Activated CD8-positive, alpha-beta memory T cell treated with anti-CD3 and anti-CD28 coated beads, Interleukin-2, amount 10 ng/mL, durations not matched to agents 7 days and 5 days (primary cell): ENCODE results near the gene DLGAP5. TPM values are rescaled to one million over a fixed set of nuclear protein-coding genes. Genes with fewer than 3 reads are reported as not detected.
A peak's percentile ranks its signal among the peaks of the same experiment; 100 is the strongest.

ENCODE experiments used
- ATAC-seq: fragments of 150-1000 bp; cut with Tn5 transposase; one replicate; pipeline ENCODE4 v1.10.0; 2021; ENCODE audit warnings: moderate library complexity
- CTCF ChIA-PET: fragments of 350-600 bp; sonication (Branson Sonifier 250); formaldehyde crosslinking; loops from one replicate; lab custom pipeline; 2021; ENCODE audit warnings: antibody characterized with exemption; lab: Charles Lee
- DNase-seq: peaks from one replicate; pipeline ENCODE4 v3.0.0-alpha.2; 2020
- H3K27ac Mint-ChIP-seq: one replicate; pipeline ENCODE4 v1.8.0; 2021; ENCODE audit warnings: mild to moderate bottlenecking, mixed read lengths
- H3K27me3 Mint-ChIP-seq: one replicate; pipeline ENCODE4 v1.8.0; 2021; ENCODE audit warnings: mixed read lengths
- H3K36me3 Mint-ChIP-seq: one replicate; pipeline ENCODE4 v1.8.0; 2021; ENCODE audit warnings: mild to moderate bottlenecking, mixed read lengths
- H3K4me1 Mint-ChIP-seq: one replicate; pipeline ENCODE4 v1.8.0; 2021; ENCODE audit warnings: mixed read lengths
- H3K4me3 Mint-ChIP-seq: one replicate; pipeline ENCODE4 v1.8.0; 2021; ENCODE audit warnings: mild to moderate bottlenecking, moderate library complexity, mixed read lengths
- H3K9me3 Mint-ChIP-seq: one replicate; pipeline ENCODE4 v1.8.0; 2022; ENCODE audit warnings: low read depth, mixed read lengths
- total RNA-seq, 2 experiments: library from RNA; stranded (reverse); gene quantifications; one replicate each; pipeline ENCODE4 v1.2.3, GENCODE V29; 2021

The DLGAP5 gene
- total RNA-seq, 2 experiments from 2014 or later = 98.8 to 116 TPM

DNA sequence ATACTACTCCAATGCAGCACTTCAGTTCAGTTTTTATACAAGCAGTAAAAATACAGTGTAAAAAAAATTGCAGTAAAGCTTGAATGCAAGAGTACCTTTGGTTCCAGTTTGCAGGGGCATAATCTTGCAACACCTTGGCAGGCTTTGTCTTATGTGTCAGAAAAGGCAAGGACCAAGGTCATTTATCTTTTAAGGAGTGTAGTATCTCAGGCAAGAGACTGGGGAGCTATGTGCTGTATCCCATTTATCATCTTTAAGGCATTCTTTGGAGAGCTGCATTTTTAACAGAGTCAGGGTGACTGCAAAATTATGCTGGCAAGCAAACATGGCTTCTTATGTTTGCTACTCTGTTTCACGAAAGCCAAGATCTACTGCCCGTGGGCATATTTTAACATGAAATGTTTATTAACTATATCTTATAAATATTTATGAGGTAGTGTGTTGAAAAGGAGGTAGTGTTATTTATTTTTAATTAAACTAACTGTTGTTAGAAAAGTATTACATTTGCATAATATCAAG lies 14.8 kb upstream of the DLGAP5 start:
- Mint-ChIP-seq H3K27ac (no peak overlapping the region), H3K9me3 (no peaks in the 10 kb centered on the region), H3K27me3 (peaks cover 16% of the 10 kb centered on the region), H3K4me1 (no peaks in the 10 kb centered on the region), H3K36me3 (no peaks in the 10 kb centered on the region), H3K4me3 (no peak overlapping the region)
- DNase-seq = no peak
- CTCF ChIA-PET = no interaction called here
- ATAC-seq = no peak

DNA sequence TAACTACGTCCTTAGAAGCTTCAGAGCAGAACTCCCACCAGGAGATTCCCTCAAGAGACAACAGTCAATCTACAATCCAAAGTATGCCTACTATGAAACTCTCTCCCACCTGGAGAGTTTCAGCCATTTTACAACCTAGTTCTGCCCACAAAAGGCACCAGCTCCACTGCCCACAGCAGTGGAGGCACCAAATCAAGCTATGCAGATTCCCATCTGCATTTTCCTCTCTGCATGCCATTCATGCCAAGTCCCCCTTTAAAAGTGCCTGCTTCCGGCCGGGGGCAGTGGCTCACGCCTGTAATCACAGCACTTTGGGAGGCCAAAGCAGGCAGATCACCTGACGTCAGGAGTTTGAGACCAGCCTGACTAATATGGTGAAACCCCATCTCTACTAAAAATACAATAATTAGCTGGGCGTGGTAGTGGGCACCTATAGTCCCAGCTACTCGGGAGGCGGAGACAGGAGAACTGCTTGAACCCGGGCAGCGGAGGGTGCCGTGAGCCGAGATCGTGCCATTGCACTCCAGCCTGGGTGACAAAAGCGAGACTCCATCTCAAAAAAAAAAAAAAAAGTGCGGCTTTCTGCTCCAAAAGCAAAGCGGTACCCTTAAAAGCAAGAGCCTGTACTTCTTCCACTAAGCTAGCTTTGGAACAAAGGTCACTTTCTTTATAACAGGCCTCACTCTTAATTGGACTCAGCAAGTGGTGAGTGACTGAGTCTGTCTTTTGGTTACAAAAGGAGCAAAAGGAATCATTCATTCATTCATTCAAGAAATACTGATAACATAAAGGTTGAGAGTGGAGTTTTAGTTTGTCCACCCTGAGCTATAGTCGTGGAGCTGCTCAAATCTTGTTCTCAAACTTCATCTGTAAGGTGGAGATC lies 10.1 kb upstream of the DLGAP5 start:
- H3K4me3 Mint-ChIP-seq = no peak overlapping the region
- H3K9me3 Mint-ChIP-seq = no peaks in the 10 kb centered on the region

DNA sequence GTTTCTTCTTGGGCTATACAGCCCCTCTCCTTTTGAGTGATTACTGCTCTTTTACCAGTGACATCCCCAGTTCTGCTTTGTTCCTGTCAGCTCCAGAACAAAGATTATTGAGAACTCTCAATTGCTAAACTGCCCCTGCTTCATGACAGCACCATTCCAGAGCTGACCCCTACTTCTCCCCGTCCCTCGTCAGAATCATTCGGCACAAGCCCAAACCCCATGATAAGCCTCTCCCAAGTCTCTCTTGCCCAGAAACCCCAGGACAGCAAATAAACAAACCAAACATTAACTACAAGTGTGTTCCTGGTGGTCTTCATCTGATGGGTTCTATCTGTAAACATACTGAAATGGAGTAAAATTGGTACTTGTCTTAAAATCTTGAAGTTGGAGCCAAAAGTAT lies 9.3 kb upstream of the DLGAP5 start:
- no peak overlapping the region for H3K4me3 Mint-ChIP-seq
- no peak for ATAC-seq
- no peak overlapping the region for H3K27ac Mint-ChIP-seq
- H3K9me3 Mint-ChIP-seq = no peaks in the 10 kb centered on the region
- peaks cover 18% of the 10 kb centered on the region for H3K27me3 Mint-ChIP-seq
- no peak for DNase-seq
- CTCF ChIA-PET = no interaction called here
- H3K36me3 Mint-ChIP-seq = no peaks in the 10 kb centered on the region
- H3K4me1 Mint-ChIP-seq = no peaks in the 10 kb centered on the region

More for the DNA sequence above, 10.1 kb upstream of the DLGAP5 start:
- peaks cover 19% of the 10 kb centered on the region for H3K27me3 Mint-ChIP-seq
- ATAC-seq = no peak
- H3K36me3 Mint-ChIP-seq = no peaks in the 10 kb centered on the region
- no peak overlapping the region for H3K27ac Mint-ChIP-seq
- CTCF ChIA-PET = interaction anchor here (1.5 kb wide), 1 partner anchor 12 kb away, joined by 5 read pairs; no protein-coding TSS in a partner anchor
- DNase-seq = no peak
- no peaks in the 10 kb centered on the region for H3K4me1 Mint-ChIP-seq

DNA sequence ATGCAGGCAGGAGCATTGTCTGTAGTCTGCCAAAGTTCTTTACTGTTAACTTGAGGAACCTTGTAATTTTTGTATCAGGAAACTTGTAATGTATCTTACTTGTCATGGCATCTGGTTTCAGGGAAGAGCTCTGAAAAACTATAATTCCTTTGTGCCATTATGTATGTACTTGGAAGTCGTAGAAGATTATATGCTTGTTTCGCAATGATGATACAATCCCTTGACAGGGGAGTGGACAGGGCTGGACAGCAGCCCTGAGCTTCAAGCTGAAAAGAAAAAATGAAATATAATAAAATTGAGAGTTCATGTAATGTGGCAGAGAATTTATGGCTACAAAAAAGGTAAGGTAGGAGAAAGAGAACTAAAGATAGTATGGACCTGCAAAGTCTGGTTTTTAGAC lies 7.4 kb upstream of the DLGAP5 start:
- DNase-seq (no peak), ATAC-seq (no peak)
- no peaks in the 10 kb centered on the region for H3K9me3 Mint-ChIP-seq
- no peak overlapping the region for H3K4me3 Mint-ChIP-seq
- no peaks in the 10 kb centered on the region for H3K36me3 Mint-ChIP-seq
- CTCF ChIA-PET = no interaction called here
- peaks cover 2% of the 10 kb centered on the region for H3K4me1 Mint-ChIP-seq
- H3K27ac Mint-ChIP-seq = no peak overlapping the region
- H3K27me3 Mint-ChIP-seq = peaks cover 18% of the 10 kb centered on the region

DNA sequence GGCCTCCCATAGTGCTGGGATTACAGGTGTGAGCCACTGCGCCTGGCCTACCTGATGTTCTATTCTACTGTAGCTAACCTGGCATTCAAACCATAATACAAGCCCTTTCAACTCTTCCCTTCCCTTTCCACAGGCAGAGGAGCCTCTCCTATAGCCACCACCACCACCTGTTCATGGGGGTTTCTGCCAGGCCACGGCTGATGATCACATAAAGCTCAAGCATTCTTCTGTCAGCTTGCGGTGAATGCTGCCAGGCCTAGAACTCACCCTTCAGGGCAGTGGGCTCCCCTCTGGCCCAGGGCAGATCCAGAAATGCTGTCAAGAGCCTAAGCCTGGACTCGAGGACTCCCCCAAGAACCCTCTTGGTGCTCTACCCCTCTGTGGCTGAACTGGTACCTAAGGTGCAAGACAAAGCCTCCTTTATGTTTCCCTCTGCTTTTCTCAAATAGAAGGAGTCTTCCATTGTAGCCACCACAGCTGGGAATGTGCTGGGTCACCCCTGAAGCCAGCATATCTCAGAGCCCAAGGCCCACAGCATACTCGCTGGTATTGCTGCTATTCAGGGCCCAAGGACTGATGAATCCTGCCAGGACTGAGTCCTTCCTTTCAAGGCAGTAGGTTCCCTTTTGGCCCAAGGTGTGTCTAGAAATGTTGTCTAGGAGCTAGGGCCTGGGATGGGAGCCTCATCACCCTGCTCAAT lies 3.4 kb upstream of the DLGAP5 start:
- DNase-seq (no peak), ATAC-seq (no peak)
- H3K9me3 Mint-ChIP-seq = no peaks in the 10 kb centered on the region
- CTCF ChIA-PET = interaction anchor here (0.5 to 1.7 kb wide), 3 partner anchors 22 to 142 kb away, joined by 3 read pairs; partner anchors contain the start of gene FBXO34
- H3K36me3 Mint-ChIP-seq = no peaks in the 10 kb centered on the region
- H3K4me1 Mint-ChIP-seq = peaks cover 18% of the 10 kb centered on the region
- H3K27ac Mint-ChIP-seq = no peak overlapping the region
- H3K4me3 Mint-ChIP-seq = no peak overlapping the region
- peaks cover 11% of the 10 kb centered on the region for H3K27me3 Mint-ChIP-seq

DNA sequence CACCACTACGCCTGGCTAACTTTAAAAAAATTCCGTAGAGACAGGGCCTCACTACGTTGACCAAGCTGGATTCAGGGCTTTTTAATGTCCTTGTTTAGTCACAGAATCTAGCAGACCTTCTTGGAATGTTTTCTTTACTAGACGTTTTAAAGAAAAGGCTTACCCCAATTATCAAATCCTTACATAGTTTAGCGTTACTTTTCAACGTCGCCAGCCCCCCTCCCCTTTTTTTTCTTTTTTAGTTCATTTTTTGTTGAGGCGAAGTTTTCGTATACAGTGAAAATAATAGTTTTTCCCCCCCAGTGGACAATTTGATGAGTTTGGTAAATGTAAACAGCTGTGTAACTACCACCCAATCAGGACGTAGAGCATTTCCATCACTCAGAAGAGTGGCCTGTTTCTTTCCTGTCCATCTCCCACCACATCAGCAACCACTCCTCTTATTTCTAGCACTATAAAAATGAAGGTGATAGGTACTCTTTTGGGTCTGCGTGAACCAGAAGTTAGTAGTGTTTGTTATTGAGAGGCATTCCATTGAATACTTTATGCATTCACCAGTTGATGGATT lies 753 bp upstream of the DLGAP5 start:
- no peaks in the 10 kb centered on the region for H3K9me3 Mint-ChIP-seq
- H3K27me3 Mint-ChIP-seq = peaks cover 2% of the 10 kb centered on the region
- H3K4me1 Mint-ChIP-seq = peaks cover 35% of the 10 kb centered on the region
- DNase-seq = no peak
- H3K36me3 Mint-ChIP-seq = peaks cover 20% of the 10 kb centered on the region
- ATAC-seq = no peak
- H3K4me3 Mint-ChIP-seq = peak overlapping the region; percentile 94
- H3K27ac Mint-ChIP-seq = peak overlapping the region; percentile 88
- CTCF ChIA-PET = interaction anchor here (0.6 to 1.8 kb wide), 11 partner anchors 13 to 1580 kb away, joined by 3 to 9 read pairs (median 4); partner anchors contain the start of gene MAPK1IP1L

DNA sequence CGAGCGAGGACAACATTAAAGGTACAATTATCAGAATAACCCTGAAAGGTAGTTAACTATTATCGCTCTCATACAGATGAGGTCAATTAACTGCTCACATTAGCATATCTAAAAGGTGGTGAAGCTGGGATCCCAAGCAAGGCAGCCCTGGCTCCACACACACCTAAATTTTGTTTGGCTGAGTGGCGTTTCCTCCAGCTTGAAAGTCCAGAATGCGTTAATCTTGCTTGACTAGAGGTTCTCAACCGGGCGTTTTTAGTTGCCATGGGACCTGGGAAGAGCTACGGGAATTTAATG lies 531 bp downstream of the DLGAP5 start:
- H3K36me3 Mint-ChIP-seq = peaks cover 30% of the 10 kb centered on the region
- CTCF ChIA-PET = interaction anchor here (1.1 to 2.0 kb wide), 9 partner anchors 9 to 309 kb away, joined by 3 to 9 read pairs (median 4); partner anchors contain the start of gene MAPK1IP1L
- H3K4me3 Mint-ChIP-seq = peak overlapping the region; percentile 94
- peak overlapping the region; percentile 88 for H3K27ac Mint-ChIP-seq
- peaks cover 40% of the 10 kb centered on the region for H3K4me1 Mint-ChIP-seq
- DNase-seq (no peak), ATAC-seq (peak; percentile 1)
- H3K27me3 Mint-ChIP-seq = no peaks in the 10 kb centered on the region
- no peaks in the 10 kb centered on the region for H3K9me3 Mint-ChIP-seq

DNA sequence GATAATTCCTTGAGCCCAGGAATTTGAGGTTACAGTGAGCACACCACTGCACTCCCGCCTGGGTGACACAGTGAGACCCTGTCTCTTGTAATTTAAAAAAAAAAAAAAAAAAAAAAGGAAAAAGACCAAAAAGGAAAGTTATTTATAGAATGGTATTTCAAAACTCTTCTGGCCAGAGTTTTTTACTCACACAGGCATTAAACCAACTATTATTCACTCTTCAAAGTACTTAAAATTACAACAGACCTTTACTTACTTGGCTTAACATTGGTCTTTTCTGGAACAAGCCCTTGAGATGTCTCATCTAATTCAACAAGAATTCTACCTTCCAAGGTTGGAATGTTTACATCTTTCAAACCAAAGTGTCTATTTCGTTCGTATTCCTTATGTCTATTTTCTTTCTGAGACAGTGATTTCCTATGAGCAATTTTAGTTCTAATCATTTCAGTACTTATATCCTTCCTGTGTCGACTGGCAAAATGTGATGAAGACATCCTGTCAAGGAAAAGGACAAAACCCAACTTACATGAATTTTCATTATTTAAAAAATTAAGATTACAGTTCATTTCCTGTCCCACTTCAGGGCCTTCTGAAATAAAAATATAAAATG lies 2.6 kb downstream of the DLGAP5 start:
- DNase-seq = no peak
- peak overlapping the region; percentile 94 for H3K4me3 Mint-ChIP-seq
- H3K9me3 Mint-ChIP-seq = no peaks in the 10 kb centered on the region
- ATAC-seq = no peak
- H3K36me3 Mint-ChIP-seq = peaks cover 39% of the 10 kb centered on the region
- H3K27ac Mint-ChIP-seq = no peak overlapping the region
- no peaks in the 10 kb centered on the region for H3K27me3 Mint-ChIP-seq
- peaks cover 38% of the 10 kb centered on the region for H3K4me1 Mint-ChIP-seq
- CTCF ChIA-PET = no interaction called here

DNA sequence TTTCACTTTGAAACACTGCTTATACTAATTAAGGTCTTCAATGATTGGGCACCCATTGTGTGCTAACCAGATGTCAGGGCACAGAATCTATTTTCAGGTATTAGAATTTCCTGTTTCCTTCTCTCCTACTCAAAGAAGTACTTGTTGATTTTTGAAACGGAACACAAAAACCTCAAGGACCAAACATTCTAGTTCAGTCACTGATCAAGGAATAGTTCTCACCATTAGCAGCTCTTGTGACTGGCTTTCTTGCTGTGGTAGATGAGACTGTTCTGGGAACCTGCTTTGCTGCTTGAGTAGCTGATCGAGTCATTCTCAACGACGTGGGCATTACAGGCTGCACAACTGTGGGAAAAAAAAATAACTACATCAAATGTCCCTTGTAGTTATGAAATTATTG lies 11.0 kb downstream of the DLGAP5 start:
- peak overlapping the region; percentile 65 for H3K27ac Mint-ChIP-seq
- peaks cover 59% of the 10 kb centered on the region for H3K36me3 Mint-ChIP-seq
- no peak overlapping the region for H3K4me3 Mint-ChIP-seq
- H3K4me1 Mint-ChIP-seq = peaks cover 23% of the 10 kb centered on the region
- DNase-seq (no peak), ATAC-seq (no peak)
- CTCF ChIA-PET = interaction anchor here (0.9 to 1.3 kb wide), 2 partner anchors 43 to 106 kb away, joined by 3 to 4 read pairs; no protein-coding TSS in a partner anchor
- no peaks in the 10 kb centered on the region for H3K9me3 Mint-ChIP-seq
- no peaks in the 10 kb centered on the region for H3K27me3 Mint-ChIP-seq

DNA sequence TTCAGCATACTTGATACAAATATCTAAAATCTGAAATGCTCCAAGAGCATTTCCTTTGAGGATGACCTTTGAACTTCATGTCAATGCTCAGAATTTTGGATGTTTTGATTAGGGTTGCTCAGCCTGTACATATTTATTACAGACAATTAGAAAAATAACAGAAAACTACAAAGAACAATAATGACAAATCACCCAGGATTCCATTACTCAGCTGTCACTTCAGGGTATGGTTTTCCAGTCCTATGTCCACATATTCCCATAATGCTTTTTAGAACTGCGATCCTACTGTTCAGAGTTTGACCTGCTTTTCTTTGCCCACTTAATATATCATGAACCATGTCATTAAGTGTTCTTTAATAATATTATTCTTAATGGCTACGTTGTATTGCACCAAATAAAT lies 11.4 kb downstream of the DLGAP5 start:
- Mint-ChIP-seq H3K4me1 (peaks cover 23% of the 10 kb centered on the region), H3K9me3 (no peaks in the 10 kb centered on the region), H3K36me3 (peaks cover 59% of the 10 kb centered on the region), H3K27ac (no peak overlapping the region), H3K27me3 (no peaks in the 10 kb centered on the region), H3K4me3 (no peak overlapping the region)
- CTCF ChIA-PET = interaction anchor here (0.6 to 0.9 kb wide), 2 partner anchors 90 to 105 kb away, joined by 3 to 4 read pairs; no protein-coding TSS in a partner anchor
- DNase-seq (no peak), ATAC-seq (no peak)

DNA sequence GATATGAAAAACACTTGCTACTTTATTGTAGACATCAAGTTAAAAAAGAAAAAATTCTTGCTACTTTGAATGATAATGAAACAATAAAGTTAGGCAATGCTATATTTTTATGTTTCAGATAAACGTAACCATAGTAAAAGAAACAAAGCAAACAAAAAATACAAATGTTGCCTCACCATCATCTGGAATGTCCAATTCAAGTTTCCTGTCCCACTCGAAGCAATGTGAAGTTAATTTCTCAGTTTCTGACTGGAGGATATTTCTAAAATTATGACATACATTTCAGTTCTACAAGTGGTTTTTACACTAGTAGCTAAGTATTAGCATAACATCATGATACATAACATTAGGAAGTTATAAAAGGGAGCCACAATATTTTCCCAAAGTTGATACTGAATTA lies 20.9 kb downstream of the DLGAP5 start:
- DNase-seq = no peak
- H3K4me3 Mint-ChIP-seq = no peak overlapping the region
- CTCF ChIA-PET = interaction anchor here (1.0 to 1.2 kb wide), 2 partner anchors 39 to 76 kb away, joined by 3 to 5 read pairs; no protein-coding TSS in a partner anchor
- H3K36me3 Mint-ChIP-seq = peaks cover 51% of the 10 kb centered on the region
- H3K9me3 Mint-ChIP-seq = no peaks in the 10 kb centered on the region
- ATAC-seq = no peak
- H3K27ac Mint-ChIP-seq = no peak overlapping the region
- H3K4me1 Mint-ChIP-seq = peaks cover 2% of the 10 kb centered on the region
- H3K27me3 Mint-ChIP-seq = no peaks in the 10 kb centered on the region

DNA sequence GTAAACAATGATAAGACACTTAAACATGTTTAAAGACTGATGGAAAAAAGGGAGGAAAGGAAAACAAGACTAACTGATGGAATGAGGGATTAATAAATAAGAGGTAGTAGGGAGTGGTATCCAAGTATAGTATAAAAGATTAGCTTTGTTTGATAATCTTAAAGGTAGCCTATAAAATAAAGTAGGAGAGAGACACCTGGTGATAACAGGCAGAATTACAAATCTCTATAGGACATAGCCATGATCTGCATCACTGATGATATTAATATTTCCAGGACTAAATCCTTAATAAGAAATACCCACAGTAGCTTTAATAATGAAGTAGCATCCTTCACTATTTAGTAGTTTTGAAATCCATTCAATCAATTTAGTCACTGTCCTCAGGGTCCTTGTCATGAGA lies 30.4 kb downstream of the DLGAP5 start:
- ATAC-seq = peak; percentile 45
- CTCF ChIA-PET = interaction anchor here (0.6 to 3.3 kb wide), 19 partner anchors 8 to 159 kb away, joined by 3 to 54 read pairs (median 5); partner anchors contain the start of genes LGALS3 and MAPK1IP1L
- no peaks in the 10 kb centered on the region for H3K27me3 Mint-ChIP-seq
- peaks cover 63% of the 10 kb centered on the region for H3K36me3 Mint-ChIP-seq
- peaks cover 19% of the 10 kb centered on the region for H3K4me1 Mint-ChIP-seq
- no peak for DNase-seq
- H3K4me3 Mint-ChIP-seq = no peak overlapping the region
- H3K27ac Mint-ChIP-seq = no peak overlapping the region
- no peaks in the 10 kb centered on the region for H3K9me3 Mint-ChIP-seq
